ENCODE data around the gene CACNB4.

DNA sequence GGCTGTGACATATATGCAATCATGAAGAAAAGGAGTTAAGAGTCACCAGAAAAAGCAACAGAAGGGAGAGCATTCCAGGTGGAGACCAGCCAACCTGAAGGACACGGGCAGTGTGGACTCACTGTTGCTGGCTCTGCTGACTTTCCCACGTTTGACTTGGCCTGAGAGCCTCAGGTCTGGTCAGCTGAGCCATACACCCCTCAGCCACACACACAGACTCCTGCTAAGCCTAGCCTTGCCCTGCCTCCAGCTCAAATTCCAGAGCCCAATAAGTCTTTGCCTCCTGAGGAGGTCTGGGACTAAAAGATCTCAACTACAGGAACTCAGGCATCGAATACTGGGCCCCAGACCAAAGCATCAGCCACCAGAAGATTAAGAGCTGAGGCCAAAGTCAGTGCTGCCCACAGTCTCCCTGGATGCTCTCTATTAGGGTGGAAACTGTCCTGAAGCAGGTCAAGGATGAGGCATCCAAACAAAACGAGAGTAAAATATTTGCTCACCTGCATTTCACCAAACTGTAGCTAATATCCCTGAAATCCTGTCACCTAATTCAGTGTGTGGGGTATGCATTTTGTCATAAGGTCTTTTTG is 23.3 kb downstream of the CACNB4 start:
- no peak for TF ChIP-seq POLR2A (IDR thresholded peaks at IDR 0.05; ENCODE audit: low read length)
- no peak for TF ChIP-seq CHD2 (IDR thresholded peaks at IDR 0.05; ENCODE audit: low read length, partially characterized antibody)
- TF ChIP-seq CEBPB (IDR thresholded peaks at IDR 0.05), result no peak
- TF ChIP-seq, protein P1, sequence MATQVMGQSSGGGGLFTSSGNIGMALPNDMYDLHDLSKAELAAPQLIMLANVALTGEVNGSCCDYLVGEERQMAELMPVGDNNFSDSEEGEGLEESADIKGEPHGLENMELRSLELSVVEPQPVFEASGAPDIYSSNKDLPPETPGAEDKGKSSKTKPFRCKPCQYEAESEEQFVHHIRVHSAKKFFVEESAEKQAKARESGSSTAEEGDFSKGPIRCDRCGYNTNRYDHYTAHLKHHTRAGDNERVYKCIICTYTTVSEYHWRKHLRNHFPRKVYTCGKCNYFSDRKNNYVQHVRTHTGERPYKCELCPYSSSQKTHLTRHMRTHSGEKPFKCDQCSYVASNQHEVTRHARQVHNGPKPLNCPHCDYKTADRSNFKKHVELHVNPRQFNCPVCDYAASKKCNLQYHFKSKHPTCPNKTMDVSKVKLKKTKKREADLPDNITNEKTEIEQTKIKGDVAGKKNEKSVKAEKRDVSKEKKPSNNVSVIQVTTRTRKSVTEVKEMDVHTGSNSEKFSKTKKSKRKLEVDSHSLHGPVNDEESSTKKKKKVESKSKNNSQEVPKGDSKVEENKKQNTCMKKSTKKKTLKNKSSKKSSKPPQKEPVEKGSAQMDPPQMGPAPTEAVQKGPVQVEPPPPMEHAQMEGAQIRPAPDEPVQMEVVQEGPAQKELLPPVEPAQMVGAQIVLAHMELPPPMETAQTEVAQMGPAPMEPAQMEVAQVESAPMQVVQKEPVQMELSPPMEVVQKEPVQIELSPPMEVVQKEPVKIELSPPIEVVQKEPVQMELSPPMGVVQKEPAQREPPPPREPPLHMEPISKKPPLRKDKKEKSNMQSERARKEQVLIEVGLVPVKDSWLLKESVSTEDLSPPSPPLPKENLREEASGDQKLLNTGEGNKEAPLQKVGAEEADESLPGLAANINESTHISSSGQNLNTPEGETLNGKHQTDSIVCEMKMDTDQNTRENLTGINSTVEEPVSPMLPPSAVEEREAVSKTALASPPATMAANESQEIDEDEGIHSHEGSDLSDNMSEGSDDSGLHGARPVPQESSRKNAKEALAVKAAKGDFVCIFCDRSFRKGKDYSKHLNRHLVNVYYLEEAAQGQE (IDR thresholded peaks at IDR 0.05), result no peak
- TF ChIP-seq, protein P2, sequence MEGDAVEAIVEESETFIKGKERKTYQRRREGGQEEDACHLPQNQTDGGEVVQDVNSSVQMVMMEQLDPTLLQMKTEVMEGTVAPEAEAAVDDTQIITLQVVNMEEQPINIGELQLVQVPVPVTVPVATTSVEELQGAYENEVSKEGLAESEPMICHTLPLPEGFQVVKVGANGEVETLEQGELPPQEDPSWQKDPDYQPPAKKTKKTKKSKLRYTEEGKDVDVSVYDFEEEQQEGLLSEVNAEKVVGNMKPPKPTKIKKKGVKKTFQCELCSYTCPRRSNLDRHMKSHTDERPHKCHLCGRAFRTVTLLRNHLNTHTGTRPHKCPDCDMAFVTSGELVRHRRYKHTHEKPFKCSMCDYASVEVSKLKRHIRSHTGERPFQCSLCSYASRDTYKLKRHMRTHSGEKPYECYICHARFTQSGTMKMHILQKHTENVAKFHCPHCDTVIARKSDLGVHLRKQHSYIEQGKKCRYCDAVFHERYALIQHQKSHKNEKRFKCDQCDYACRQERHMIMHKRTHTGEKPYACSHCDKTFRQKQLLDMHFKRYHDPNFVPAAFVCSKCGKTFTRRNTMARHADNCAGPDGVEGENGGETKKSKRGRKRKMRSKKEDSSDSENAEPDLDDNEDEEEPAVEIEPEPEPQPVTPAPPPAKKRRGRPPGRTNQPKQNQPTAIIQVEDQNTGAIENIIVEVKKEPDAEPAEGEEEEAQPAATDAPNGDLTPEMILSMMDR (IDR thresholded peaks at IDR 0.05), result no peak
- TF ChIP-seq HDAC2 (IDR thresholded peaks at IDR 0.05), result no peak
- TF ChIP-seq, protein P3, sequence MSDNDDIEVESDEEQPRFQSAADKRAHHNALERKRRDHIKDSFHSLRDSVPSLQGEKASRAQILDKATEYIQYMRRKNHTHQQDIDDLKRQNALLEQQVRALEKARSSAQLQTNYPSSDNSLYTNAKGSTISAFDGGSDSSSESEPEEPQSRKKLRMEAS (IDR thresholded peaks at IDR 0.05), result no peak
- no peak for TF ChIP-seq PHF8 (IDR thresholded peaks at IDR 0.05; ENCODE audit: borderline replicate concordance, low read depth)
- TF ChIP-seq ESRRA (IDR thresholded peaks at IDR 0.05; ENCODE audit: borderline replicate concordance, low read length), result no peak
